Keratinocyte (primary cell): ENCODE measurements around the gene LYPD5. TPM values are rescaled to one million over a fixed set of nuclear protein-coding genes. Genes with fewer than 3 reads are reported as not detected.

Experiments
- DNase-seq: peaks from one replicate; pipeline ENCODE4 v3.0.0-alpha.2; 2011; ENCODE audit warnings: low read depth, missing footprints, low spot score
- FAIRE-seq: peaks from 2 replicates; lab custom pipeline; 2011; peaks lifted over from hg19 to GRCh38; lab: Jason Lieb, UNC
- H2AFZ ChIP-seq: 2 replicates; pipeline ENCODE4 v1.6.0; 2012; ENCODE audit warnings: low read length, control low read depth, inconsistent platforms; ENCODE audit not compliant: control insufficient read depth
- H3K27ac ChIP-seq: 2 replicates; pipeline ENCODE4 v1.5.1; 2011; ENCODE audit warnings: low read length; ENCODE audit not compliant: control insufficient read depth, insufficient read depth
- H3K27me3 ChIP-seq: 3 replicates; pipeline ENCODE4 v1.6.0; 2011; ENCODE audit warnings: low read length; ENCODE audit not compliant: control insufficient read depth, insufficient read depth; ENCODE audit errors: extremely low read depth
- H3K36me3 ChIP-seq, 2 experiments: 2 replicates in 1 of 2; 3 replicates in 1 of 2; pipeline ENCODE4 v1.5.1; 2011; ENCODE audit warnings: low read length in 2 of 2, mild to moderate bottlenecking in 1 of 2; ENCODE audit not compliant: control insufficient read depth in 2 of 2, insufficient read depth in 2 of 2; ENCODE audit errors: extremely low read depth in 1 of 2
- H3K4me1 ChIP-seq: 3 replicates; pipeline ENCODE4 v1.5.1; 2011; ENCODE audit warnings: low read length; ENCODE audit not compliant: control insufficient read depth, insufficient read depth; ENCODE audit errors: extremely low read depth
- H3K4me2 ChIP-seq: 3 replicates; pipeline ENCODE4 v1.6.0; 2011; ENCODE audit warnings: low read depth, low read length; ENCODE audit not compliant: control insufficient read depth, insufficient read depth; ENCODE audit errors: extremely low read depth
- H3K4me3 ChIP-seq, 3 experiments: fragments of 200-600 bp in 1 of 3; sonication (generic) in 1 of 3; 2 replicates in 2 of 3; 3 replicates in 1 of 3; pipeline ENCODE4 v1.5.1; 2011 to 2016; ENCODE audit warnings: low read length in 3 of 3, mild to moderate bottlenecking in 3 of 3, control low read depth in 2 of 3, inconsistent platforms in 1 of 3, low read depth in 1 of 3, mixed read lengths in 1 of 3, mixed run types in 1 of 3, moderate library complexity in 1 of 3; ENCODE audit not compliant: control insufficient read depth in 2 of 3, insufficient read depth in 2 of 3; ENCODE audit errors: extremely low read depth in 1 of 3
- H3K79me2 ChIP-seq: 2 replicates; pipeline ENCODE4 v1.6.0; 2012; ENCODE audit warnings: low read length; ENCODE audit not compliant: control insufficient read depth, insufficient read depth
- H3K9ac ChIP-seq: 3 replicates; pipeline ENCODE4 v1.6.0; 2011; ENCODE audit warnings: low read length; ENCODE audit not compliant: control insufficient read depth, insufficient read depth; ENCODE audit errors: extremely low read depth
- H3K9me1 ChIP-seq: 3 replicates; pipeline ENCODE4 v1.6.0; 2011; ENCODE audit warnings: low read length; ENCODE audit not compliant: control insufficient read depth, insufficient read depth; ENCODE audit errors: extremely low read depth
- H3K9me3 ChIP-seq: 2 replicates; pipeline ENCODE4 v1.5.1; 2012; ENCODE audit warnings: low read depth, low read length; ENCODE audit not compliant: control insufficient read depth
- H4K20me1 ChIP-seq: 3 replicates; pipeline ENCODE4 v1.6.0; 2011; ENCODE audit warnings: low read length; ENCODE audit not compliant: control insufficient read depth, insufficient read depth; ENCODE audit errors: extremely low read depth
- EZH2 ChIP-seq: IDR thresholded peaks from one replicate; pipeline ENCODE4 v1.6.1; 2012; ENCODE audit warnings: inconsistent platforms, mild to moderate bottlenecking, low read length, moderate library complexity
- dilution Hi-C: fragments of 300-500 bp; cut with MboI; formaldehyde crosslinking; loops from one replicate; pipeline ENCODE4 v1.7.0; 2020; ENCODE audit warnings: low sequenced_read_pairs; ENCODE audit not compliant: extremely low pct_ligation_motif_present
- polyA plus RNA-seq, 5 experiments: library from polyadenylated mRNA; depleted of rRNA in 3 of 5; stranded (reverse) in 3 of 5; stranded (forward) in 1 of 5; unstranded in 1 of 5; fragments of >200 nt; gene quantifications; 1 replicate in 1 of 5; 2 replicates in 3 of 5; 3 replicates in 1 of 5; pipeline versions ENCODE4 v1.2.1 to v1.2.3, GENCODE V29; 2011 to 2012; ENCODE audit warnings: missing spikeins in 2 of 5, low read depth in 1 of 5, low replicate concordance in 1 of 5
- TF ChIP-seq, protein P1 (sequence below), 3 experiments: IDR thresholded peaks in 1 of 3; conservative IDR thresholded peaks in 1 of 3; optimal IDR thresholded peaks in 1 of 3; 2 replicates in 2 of 3; 3 replicates in 1 of 3; pipeline versions ENCODE3 to v1.5.1; 2011; ENCODE audit warnings: low read length in 3 of 3, mild to moderate bottlenecking in 3 of 3, moderate library complexity in 2 of 3, control low read depth in 1 of 3, inconsistent platforms in 1 of 3; ENCODE audit not compliant: insufficient read depth in 2 of 3; ENCODE audit errors: extremely low read depth in 1 of 3

The LYPD5 gene
- polyA plus RNA-seq, 1 donor (not counting 4 experiments of a cell fraction or from before 2014, with no cell fraction given), result 4.2 TPM

DNA sequence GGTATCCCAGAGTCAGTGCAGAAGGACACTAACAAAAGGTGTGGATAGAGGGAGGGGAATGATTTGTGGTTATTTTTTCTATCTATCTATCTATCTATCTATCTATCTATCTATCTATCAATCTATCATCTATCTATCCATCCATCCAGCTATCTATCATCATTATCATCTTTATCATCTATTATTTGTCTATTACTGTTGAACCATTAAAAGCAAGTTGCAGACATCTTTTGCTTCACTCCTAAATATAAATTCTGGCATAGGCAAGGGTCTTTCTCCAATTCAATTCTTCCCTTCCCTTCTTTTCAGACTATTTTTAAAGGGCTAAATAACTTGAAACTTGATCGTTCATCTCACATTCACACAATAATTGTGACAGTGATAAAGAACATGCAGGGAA is 10.0 kb upstream of the LYPD5 start:
- FAIRE-seq (no peak), DNase-seq (no peak)
- Histone ChIP-seq H3K9me3 (no peaks in the 10 kb centered on the region), H3K27me3 (no peaks in the 10 kb centered on the region), H3K4me2 (no peak overlapping the region), H3K4me1 (no peaks in the 10 kb centered on the region), H3K36me3 (no peaks in the 10 kb centered on the region), H3K4me3 (no peak overlapping the region), H3K79me2 (no peaks in the 10 kb centered on the region), H3K27ac (no peak overlapping the region), H4K20me1 (no peaks in the 10 kb centered on the region), H2AFZ (no peak overlapping the region), H3K9ac (no peak overlapping the region), H3K9me1 (no peaks in the 10 kb centered on the region)
- TF ChIP-seq EZH2, result no peak
- TF ChIP-seq, protein P1, sequence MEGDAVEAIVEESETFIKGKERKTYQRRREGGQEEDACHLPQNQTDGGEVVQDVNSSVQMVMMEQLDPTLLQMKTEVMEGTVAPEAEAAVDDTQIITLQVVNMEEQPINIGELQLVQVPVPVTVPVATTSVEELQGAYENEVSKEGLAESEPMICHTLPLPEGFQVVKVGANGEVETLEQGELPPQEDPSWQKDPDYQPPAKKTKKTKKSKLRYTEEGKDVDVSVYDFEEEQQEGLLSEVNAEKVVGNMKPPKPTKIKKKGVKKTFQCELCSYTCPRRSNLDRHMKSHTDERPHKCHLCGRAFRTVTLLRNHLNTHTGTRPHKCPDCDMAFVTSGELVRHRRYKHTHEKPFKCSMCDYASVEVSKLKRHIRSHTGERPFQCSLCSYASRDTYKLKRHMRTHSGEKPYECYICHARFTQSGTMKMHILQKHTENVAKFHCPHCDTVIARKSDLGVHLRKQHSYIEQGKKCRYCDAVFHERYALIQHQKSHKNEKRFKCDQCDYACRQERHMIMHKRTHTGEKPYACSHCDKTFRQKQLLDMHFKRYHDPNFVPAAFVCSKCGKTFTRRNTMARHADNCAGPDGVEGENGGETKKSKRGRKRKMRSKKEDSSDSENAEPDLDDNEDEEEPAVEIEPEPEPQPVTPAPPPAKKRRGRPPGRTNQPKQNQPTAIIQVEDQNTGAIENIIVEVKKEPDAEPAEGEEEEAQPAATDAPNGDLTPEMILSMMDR (optimal IDR thresholded peaks at IDR 0.05 in 1 of 3, IDR thresholded peaks at IDR 0.05 in 1 of 3, conservative IDR thresholded peaks at IDR 0.05 in 1 of 3; ENCODE audit: extremely low read depth in 1 of 3, insufficient read depth in 2 of 3, low read length in 3 of 3), result no peak
- dilution Hi-C loops, result no loop called here

DNA sequence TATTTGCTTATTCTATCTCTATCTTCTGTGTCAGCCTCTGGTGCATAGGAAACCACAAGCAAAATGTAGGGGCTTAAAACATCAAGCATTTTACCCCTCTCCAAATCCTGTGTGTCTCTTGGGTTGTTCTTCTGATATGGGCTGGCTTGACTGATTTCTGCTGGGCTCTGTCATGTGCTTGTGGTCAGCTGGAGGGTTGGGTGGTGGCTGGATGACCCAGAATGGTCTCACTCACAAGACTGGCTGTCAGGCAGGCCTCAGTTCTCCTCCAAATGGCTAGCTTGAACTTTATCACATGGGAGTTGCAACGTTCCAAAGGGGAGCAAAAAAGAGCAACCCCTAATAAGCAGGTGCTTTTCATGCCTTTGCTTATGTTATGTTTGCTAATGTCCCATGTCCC is 9.6 kb upstream of the LYPD5 start:
- Histone ChIP-seq H2AFZ (no peak overlapping the region), H3K36me3 (no peaks in the 10 kb centered on the region), H3K27me3 (no peaks in the 10 kb centered on the region), H3K79me2 (no peaks in the 10 kb centered on the region), H3K4me3 (no peak overlapping the region), H3K9ac (no peak overlapping the region), H3K9me1 (no peaks in the 10 kb centered on the region), H3K4me2 (no peak overlapping the region), H4K20me1 (no peaks in the 10 kb centered on the region), H3K4me1 (peaks cover 3% of the 10 kb centered on the region), H3K9me3 (no peaks in the 10 kb centered on the region), H3K27ac (no peak overlapping the region)
- TF ChIP-seq, protein P1 (optimal IDR thresholded peaks at IDR 0.05 in 1 of 3, IDR thresholded peaks at IDR 0.05 in 1 of 3, conservative IDR thresholded peaks at IDR 0.05 in 1 of 3; ENCODE audit: extremely low read depth in 1 of 3, insufficient read depth in 2 of 3, low read length in 3 of 3), result no peak
- TF ChIP-seq EZH2, result no peak
- no peak for FAIRE-seq
- dilution Hi-C loops, result no loop called here
- DNase-seq, result no peak
